Measurements from ENCODE around the gene TMEM14C.

GRCh38 chr6:10769419-10769818, 46.5 kb downstream of the TMEM14C start:
- TF ChIP-seq, protein P1, sequence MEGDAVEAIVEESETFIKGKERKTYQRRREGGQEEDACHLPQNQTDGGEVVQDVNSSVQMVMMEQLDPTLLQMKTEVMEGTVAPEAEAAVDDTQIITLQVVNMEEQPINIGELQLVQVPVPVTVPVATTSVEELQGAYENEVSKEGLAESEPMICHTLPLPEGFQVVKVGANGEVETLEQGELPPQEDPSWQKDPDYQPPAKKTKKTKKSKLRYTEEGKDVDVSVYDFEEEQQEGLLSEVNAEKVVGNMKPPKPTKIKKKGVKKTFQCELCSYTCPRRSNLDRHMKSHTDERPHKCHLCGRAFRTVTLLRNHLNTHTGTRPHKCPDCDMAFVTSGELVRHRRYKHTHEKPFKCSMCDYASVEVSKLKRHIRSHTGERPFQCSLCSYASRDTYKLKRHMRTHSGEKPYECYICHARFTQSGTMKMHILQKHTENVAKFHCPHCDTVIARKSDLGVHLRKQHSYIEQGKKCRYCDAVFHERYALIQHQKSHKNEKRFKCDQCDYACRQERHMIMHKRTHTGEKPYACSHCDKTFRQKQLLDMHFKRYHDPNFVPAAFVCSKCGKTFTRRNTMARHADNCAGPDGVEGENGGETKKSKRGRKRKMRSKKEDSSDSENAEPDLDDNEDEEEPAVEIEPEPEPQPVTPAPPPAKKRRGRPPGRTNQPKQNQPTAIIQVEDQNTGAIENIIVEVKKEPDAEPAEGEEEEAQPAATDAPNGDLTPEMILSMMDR (IDR thresholded peaks at IDR 0.05): no peak
- TF ChIP-seq POLR2AphosphoS5 (IDR thresholded peaks at IDR 0.05): no peak

All from prostate gland (tissue), 2 donors.